Neural progenitor cell (in vitro differentiated cells): Measurements from ENCODE around the gene TOR3A. TPM values are rescaled to one million over a fixed set of nuclear protein-coding genes. Genes with fewer than 3 reads are reported as not detected.
A peak's percentile ranks its signal among the peaks of the same experiment; 100 is the strongest.
"Not testable (repeated sequence)": the region's sequence is repeated elsewhere in the genome, so short reads cannot be mapped to it uniquely, and the experiment has no call there.

ENCODE experiments used
- DNase-seq: peaks from one replicate; pipeline ENCODE4 v3.0.0-alpha.2; 2016; ENCODE audit warnings: low spot score
- H2AFZ ChIP-seq: fragments of 200-600 bp; sonication (generic); replicated peaks from 2 replicates; pipeline ENCODE4 v1.6.1; 2016; ENCODE audit warnings: antibody characterized with exemption
- H3F3A ChIP-seq: fragments of 200-600 bp; sonication (generic); 2 replicates; pipeline ENCODE4 v1.6.1; 2016; ENCODE audit warnings: antibody characterized with exemption, low read depth
- H3K27ac ChIP-seq: fragments of 200-600 bp; sonication (generic); 2 replicates; pipeline ENCODE4 v1.5.1; 2016; ENCODE audit warnings: mild to moderate bottlenecking
- H3K27me3 ChIP-seq: fragments of 200-600 bp; sonication (generic); 2 replicates; pipeline ENCODE4 v1.6.1; 2016; ENCODE audit warnings: mild to moderate bottlenecking, moderate library complexity
- H3K36me3 ChIP-seq: fragments of 200-600 bp; sonication (generic); 2 replicates; pipeline ENCODE4 v1.5.1; 2016
- H3K4me1 ChIP-seq: fragments of 200-600 bp; sonication (generic); 2 replicates; pipeline ENCODE4 v1.6.1; 2016; ENCODE audit warnings: mixed run types
- H3K4me2 ChIP-seq: fragments of 200-600 bp; sonication (generic); 2 replicates; pipeline ENCODE4 v1.6.1; 2016
- H3K4me3 ChIP-seq: fragments of 200-600 bp; sonication (generic); 2 replicates; pipeline ENCODE4 v1.5.1; 2016
- H3K79me2 ChIP-seq: fragments of 200-600 bp; sonication (generic); 2 replicates; pipeline ENCODE4 v1.6.1; 2016; ENCODE audit warnings: low read depth
- H3K9ac ChIP-seq: fragments of 200-600 bp; sonication (generic); 2 replicates; pipeline ENCODE4 v1.6.1; 2016
- H3K9me3 ChIP-seq: fragments of 200-600 bp; sonication (generic); 2 replicates; pipeline ENCODE4 v1.5.1; 2016; ENCODE audit warnings: low read depth
- H4K20me1 ChIP-seq: fragments of 200-600 bp; sonication (generic); 2 replicates; pipeline ENCODE4 v1.6.1; 2016; ENCODE audit warnings: low read depth
- H3K27ac Mint-ChIP-seq: 3 replicates; pipeline ENCODE4 v1.8.0; 2021; ENCODE audit warnings: mixed read lengths
- H3K27me3 Mint-ChIP-seq: 2 replicates; pipeline ENCODE4 v1.8.0; 2022; ENCODE audit warnings: low read depth, mild to moderate bottlenecking, inconsistent platforms, moderate library complexity, mixed read lengths; ENCODE audit not compliant: insufficient read depth
- H3K36me3 Mint-ChIP-seq: 3 replicates; pipeline ENCODE4 v1.8.0; 2021; ENCODE audit warnings: mixed read lengths
- H3K4me1 Mint-ChIP-seq: 3 replicates; pipeline ENCODE4 v1.8.0; 2021; ENCODE audit warnings: mixed read lengths
- H3K4me3 Mint-ChIP-seq: 3 replicates; pipeline ENCODE4 v1.8.0; 2021; ENCODE audit warnings: mild to moderate bottlenecking, moderate library complexity, mixed read lengths
- H3K9me3 Mint-ChIP-seq: 3 replicates; pipeline ENCODE4 v1.8.0; 2020; ENCODE audit warnings: mixed read lengths
- EZH2 ChIP-seq: fragments of 200-600 bp; sonication (generic); IDR thresholded peaks from 2 replicates; pipeline ENCODE4 v1.6.1; 2017; ENCODE audit warnings: antibody characterized with exemption, mild to moderate bottlenecking, moderate library complexity
- EZH2phosphoT487 ChIP-seq: fragments of 200-600 bp; sonication (generic); IDR thresholded peaks from 2 replicates; pipeline ENCODE4 v1.6.1; 2017; ENCODE audit warnings: antibody characterized with exemption
- total RNA-seq: library from RNA; depleted of rRNA; stranded (reverse); fragments of >200 nt; gene quantifications from 2 replicates; pipeline ENCODE4 v1.2.3, GENCODE V29; 2015; ENCODE audit warnings: low replicate concordance
- TF ChIP-seq, protein P1 (sequence below): fragments of 200-600 bp; sonication (generic); IDR thresholded peaks from 2 replicates; pipeline ENCODE4 v1.5.1; 2017; ENCODE audit warnings: antibody characterized with exemption, mild to moderate bottlenecking

The TOR3A gene
- total RNA-seq, 1 donor from 2014 or later = 18.2 TPM

DNA sequence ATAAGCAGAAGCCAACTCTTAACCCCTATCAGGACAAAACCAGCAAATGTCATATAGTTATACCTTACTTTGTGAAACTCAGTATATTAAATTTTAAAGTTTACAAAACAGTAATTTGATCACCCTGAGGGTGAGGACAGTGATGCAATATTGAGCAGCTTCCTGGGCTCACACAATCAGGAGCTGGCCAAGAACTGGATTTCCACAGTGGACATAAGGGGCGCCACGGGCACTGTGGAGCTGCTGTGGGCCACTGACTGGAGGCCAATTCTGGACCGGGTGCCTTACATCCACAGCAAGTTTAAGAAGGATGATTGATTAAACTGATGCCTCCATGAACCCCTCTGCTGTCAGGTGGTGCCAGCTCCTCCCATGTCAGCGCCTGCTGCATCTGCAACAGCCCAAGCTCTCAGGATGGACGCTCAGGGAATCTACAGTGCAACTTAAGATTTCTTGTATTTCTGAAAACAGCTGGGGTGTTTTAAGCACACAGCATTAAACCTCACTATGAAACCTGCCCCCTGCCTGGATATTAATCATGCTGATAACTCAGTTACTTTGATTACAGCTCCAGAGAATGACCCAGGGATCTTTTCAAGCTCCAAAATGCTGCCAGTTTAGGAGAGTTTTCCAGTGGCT is 55.9 kb downstream of the TOR3A start:
- no peak overlapping the region for H3K4me3 ChIP-seq
- peaks cover 26% of the 10 kb centered on the region for H3K36me3 Mint-ChIP-seq

DNA sequence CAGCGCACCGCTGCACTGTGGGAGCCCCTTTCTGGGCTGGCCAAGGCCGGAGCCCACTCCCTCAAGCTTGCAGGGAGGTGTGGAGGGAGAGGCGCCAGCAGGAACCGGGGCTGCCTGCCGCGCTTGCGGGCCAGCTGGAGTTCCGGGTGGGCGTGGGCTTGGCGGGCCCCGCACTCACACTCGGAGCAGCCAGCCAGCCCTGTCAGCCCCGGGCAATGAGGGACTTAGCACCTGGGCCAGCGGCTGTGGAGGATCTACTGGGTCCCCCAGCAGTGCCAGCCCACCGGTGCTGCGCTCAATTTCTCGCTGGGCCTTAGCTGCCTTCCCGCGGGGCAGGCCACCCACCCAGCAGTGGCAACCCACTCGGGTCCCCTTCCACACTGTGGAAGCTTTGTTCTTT is 56.9 kb downstream of the TOR3A start:
- not testable (repeated sequence) for H3K27me3 ChIP-seq, H3K4me2 ChIP-seq, H2AFZ ChIP-seq, H3K9ac ChIP-seq, H3K36me3 ChIP-seq, H3K9me3 ChIP-seq, H3K4me3 ChIP-seq, DNase-seq, H3K27me3 Mint-ChIP-seq, H3F3A ChIP-seq, H3K27ac Mint-ChIP-seq, H3K4me3 Mint-ChIP-seq, H3K27ac ChIP-seq
- Histone ChIP-seq H3K4me1 (peaks cover 13% of the 10 kb centered on the region), H3K79me2 (peaks cover 40% of the 10 kb centered on the region), H4K20me1 (peaks cover 25% of the 10 kb centered on the region)
- Mint-ChIP-seq H3K4me1 (peaks cover 15% of the 10 kb centered on the region), H3K36me3 (peaks cover 26% of the 10 kb centered on the region), H3K9me3 (peaks cover 20% of the 10 kb centered on the region)

More for the DNA sequence above, 55.9 kb downstream of the TOR3A start:
- Mint-ChIP-seq H3K4me3 (no peak overlapping the region), H3K4me1 (peaks cover 15% of the 10 kb centered on the region), H3K27me3 (no peaks in the 10 kb centered on the region), H3K9me3 (peaks cover 20% of the 10 kb centered on the region), H3K27ac (no peak overlapping the region)
- Histone ChIP-seq H3K27me3 (no peaks in the 10 kb centered on the region), H3K36me3 (no peaks in the 10 kb centered on the region), H3F3A (peaks cover 6% of the 10 kb centered on the region), H4K20me1 (peaks cover 17% of the 10 kb centered on the region), H3K9me3 (no peaks in the 10 kb centered on the region), H3K4me1 (peaks cover 13% of the 10 kb centered on the region), H3K4me2 (no peak overlapping the region), H2AFZ (no peak overlapping the region), H3K79me2 (peaks cover 40% of the 10 kb centered on the region), H3K27ac (no peak overlapping the region), H3K9ac (no peak overlapping the region)
- TF ChIP-seq, protein P1, sequence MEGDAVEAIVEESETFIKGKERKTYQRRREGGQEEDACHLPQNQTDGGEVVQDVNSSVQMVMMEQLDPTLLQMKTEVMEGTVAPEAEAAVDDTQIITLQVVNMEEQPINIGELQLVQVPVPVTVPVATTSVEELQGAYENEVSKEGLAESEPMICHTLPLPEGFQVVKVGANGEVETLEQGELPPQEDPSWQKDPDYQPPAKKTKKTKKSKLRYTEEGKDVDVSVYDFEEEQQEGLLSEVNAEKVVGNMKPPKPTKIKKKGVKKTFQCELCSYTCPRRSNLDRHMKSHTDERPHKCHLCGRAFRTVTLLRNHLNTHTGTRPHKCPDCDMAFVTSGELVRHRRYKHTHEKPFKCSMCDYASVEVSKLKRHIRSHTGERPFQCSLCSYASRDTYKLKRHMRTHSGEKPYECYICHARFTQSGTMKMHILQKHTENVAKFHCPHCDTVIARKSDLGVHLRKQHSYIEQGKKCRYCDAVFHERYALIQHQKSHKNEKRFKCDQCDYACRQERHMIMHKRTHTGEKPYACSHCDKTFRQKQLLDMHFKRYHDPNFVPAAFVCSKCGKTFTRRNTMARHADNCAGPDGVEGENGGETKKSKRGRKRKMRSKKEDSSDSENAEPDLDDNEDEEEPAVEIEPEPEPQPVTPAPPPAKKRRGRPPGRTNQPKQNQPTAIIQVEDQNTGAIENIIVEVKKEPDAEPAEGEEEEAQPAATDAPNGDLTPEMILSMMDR = no peak
- TF ChIP-seq EZH2 (no peak), EZH2phosphoT487 (no peak)
- no peak for DNase-seq

GRCh38 chr1:179141592-179142251 is 59.9 kb downstream of the TOR3A start:
- H3K27me3 Mint-ChIP-seq = no peaks in the 10 kb centered on the region

More at GRCh38 chr1:179141592-179142251, 59.9 kb downstream of the TOR3A start:
- no peak overlapping the region for H3K4me3 Mint-ChIP-seq
- Histone ChIP-seq H3K79me2 (peaks cover 43% of the 10 kb centered on the region), H4K20me1 (peaks cover 25% of the 10 kb centered on the region), H3K36me3 (no peaks in the 10 kb centered on the region), H2AFZ (no peak overlapping the region), H3K27ac (peak overlapping the region; percentile 55), H3K4me2 (peak overlapping the region; percentile 26), H3K27me3 (no peaks in the 10 kb centered on the region), H3F3A (peaks cover 6% of the 10 kb centered on the region), H3K9me3 (no peaks in the 10 kb centered on the region), H3K4me1 (peaks cover 13% of the 10 kb centered on the region), H3K9ac (no peak overlapping the region), H3K4me3 (no peak overlapping the region)
- peak; percentile 37 for DNase-seq
- peak; percentile 51 for TF ChIP-seq EZH2phosphoT487
- TF ChIP-seq, protein P1 = no peak
- H3K4me1 Mint-ChIP-seq = peaks cover 15% of the 10 kb centered on the region
- peaks cover 27% of the 10 kb centered on the region for H3K36me3 Mint-ChIP-seq
- H3K9me3 Mint-ChIP-seq = peaks cover 15% of the 10 kb centered on the region
- no peak overlapping the region for H3K27ac Mint-ChIP-seq
